Femur (tissue), 1 donor: ENCODE results near the gene NAPB.

Experiments
- DNase-seq: peaks from one replicate; pipeline ENCODE4 v3.0.0-alpha.2; 2017

NAPB gene

DNA sequence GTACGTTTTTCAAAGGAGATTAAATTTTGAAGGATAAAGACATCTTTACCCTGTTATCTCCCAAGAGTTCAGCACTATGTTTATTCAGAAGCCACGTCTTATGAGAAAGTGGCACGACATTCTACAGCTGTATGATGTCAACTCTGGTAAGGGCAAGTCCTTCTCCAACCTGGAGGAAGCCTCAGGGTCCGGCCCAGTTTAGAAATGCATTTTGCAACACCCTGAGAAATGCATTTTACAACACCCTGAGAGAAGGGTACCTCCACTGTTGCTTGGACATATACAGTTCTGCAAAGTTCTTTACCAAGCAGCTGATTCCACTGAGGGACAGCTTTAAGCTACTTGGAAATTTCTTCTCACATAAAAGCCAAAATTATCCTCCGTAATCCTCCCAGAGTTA lies 17.5 kb downstream of the NAPB start:
- DNase-seq = no peak

- no peak for DNase-seq
Measured at GRCh38 chr20:23401051-23401450, 20.2 kb downstream of the NAPB start.

DNA sequence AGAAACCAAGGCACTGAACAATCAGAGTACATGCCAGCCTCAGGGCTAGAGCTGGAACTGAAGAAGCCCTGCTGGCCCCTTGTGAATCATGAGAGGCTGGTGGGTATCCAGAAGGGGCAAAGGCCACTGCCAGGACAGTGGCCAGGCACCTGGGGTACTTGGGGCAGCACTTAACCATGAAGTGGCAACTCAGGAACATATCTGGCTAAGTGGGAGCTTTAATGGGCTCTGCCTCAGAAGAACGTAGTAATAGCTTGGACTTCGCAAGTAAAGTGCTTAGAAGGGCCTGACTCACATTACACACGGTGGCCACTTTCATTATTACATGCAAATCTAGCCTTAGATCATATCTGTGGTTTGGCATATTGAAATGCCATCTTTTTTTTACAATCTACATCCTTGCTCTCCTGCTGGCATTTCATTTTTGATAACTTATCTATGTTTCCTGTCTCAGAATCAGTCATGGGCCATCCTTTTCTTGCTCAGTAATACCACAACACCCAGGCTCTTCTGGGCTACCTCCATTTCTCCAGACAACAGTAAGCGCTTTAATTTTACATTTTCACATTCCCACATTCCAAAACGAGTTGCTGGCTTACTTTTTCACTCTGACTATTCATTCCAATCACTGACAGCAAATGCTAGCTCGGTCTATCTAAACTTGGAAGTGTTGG lies 21.6 kb downstream of the NAPB start:
- no peak for DNase-seq

DNA sequence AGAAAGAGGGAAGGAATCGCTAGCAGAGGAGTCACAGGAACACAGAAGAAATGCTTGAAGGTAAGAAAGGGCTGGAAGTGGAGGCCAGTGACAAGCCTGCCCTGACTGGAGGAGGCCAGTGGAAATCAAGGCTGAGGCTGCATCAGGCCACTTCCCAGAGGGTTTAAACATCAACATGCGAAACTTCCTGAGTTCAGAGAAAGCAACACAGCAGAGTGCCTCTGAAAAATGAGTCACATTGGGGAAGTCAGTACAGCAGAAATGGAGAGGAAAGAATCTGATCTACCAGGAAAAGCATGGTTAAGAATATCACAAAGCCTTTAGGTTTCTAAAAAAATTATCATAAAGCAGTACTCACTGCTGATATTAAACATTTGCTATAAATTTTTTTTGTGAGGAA lies 23.3 kb downstream of the NAPB start:
- DNase-seq = no peak

GRCh38 chr20:23396950-23397627 lies 24.2 kb downstream of the NAPB start:
- DNase-seq = no peak

GRCh38 chr20:23393996-23394775 lies 27.1 kb downstream of the NAPB start:
- no peak for DNase-seq

DNA sequence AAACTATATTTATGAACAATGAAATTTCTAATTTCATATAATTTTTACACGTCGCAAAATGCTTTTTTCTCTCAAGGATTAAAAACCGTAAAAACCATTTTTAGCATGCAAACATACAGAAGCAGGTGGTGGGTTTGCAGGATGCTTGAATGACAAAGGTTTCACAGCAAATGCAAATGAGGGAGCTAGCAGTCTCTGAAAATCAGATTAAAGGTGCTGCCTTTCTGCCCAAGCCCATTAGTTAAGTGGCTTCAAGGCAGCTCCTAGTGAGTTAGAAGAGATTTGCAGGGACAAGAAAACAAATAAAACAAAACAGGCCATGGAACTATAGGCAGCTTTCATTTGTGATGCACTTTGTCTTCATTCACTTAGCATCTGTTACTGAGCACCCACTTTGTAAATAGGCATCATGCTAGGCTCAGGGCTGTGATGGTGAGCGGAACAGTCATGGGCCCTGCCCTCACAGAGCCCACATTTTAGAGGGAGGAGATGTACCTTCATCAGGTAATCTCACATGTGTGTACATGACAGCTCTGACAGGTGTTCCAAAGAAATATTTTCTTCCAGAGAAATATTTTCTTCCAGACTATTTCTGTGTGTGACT lies 29.5 kb downstream of the NAPB start:
- DNase-seq = no peak

- no peak for DNase-seq
Measured at GRCh38 chr20:23390091-23390774, 31.1 kb downstream of the NAPB start.

DNA sequence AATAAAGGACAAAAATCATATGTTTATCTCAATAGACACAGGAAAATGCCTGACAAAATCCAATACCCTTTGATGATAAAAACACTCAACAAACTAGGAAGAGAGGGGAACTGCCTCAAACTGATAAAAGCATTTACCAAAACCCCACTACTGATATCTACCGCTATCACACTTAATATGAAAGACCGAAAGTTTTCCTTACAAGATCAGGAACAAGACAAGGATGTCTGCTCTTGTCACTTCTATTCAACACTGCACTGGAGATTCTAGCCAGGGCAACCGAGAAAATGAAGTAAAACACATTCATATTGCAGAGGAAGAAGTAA lies 34.2 kb downstream of the NAPB start:
- no peak for DNase-seq

DNA sequence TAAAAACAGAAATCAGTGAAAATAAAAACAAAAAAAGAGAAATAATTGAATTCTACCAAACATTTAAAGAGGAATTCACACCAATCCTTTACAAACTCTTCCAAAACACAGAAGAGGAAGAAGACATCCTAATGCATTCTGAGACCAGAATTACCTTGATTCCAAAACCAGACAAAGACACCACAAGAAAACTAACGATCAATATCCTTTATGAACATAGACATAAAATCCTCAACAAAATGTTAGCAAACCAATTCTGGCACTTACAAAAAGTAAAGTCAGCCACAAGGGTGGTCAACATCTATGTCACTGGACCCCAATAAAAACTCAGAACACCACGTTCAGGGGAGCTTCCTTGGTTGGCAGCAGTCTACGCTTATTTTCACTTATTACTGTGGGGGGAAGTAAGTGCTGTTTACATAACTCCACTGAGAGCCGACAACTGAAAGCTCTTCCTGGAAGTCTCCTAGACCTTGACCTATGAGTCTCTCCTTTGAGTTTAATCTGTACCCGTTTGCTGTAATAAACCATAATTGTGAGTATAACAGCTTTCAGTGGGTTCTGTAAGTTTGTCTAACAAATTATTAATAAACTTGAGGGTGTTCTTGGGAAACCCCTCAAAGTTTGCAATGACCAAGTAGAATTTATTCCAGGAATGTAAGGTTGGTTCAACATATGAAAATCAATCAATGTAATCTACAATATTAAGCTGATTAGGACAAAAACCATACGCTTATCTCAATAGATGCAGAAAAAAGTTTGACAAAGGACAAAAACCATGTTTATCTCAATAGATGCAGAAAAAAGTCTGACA lies 34.8 kb downstream of the NAPB start:
- no peak for DNase-seq

GRCh38 chr20:23381876-23382275 lies 39.4 kb downstream of the NAPB start:
- DNase-seq = no peak

- no peak for DNase-seq
Measured at GRCh38 chr20:23379772-23380171, 41.5 kb downstream of the NAPB start.

GRCh38 chr20:23375827-23376226 lies 45.5 kb downstream of the NAPB start:
- no peak for DNase-seq

DNA sequence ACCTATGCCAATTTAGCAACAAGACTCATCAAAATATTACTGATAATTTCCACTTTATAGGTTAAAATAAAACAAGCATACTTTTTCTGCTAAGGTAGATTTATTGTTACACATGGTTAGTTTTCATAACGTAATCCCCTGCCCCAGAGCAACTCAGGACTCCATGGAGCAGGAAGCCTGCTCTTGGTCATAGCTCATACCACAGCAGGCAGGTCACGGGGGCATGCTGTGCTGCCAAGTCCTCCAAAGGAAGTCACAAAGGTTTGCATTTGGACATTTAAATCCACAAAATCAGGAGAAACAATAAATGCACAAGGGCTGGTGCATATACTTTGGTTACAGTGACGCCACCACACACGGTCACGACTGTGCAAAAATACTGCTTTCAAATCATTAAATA lies 46.8 kb downstream of the NAPB start:
- no peak for DNase-seq

DNA sequence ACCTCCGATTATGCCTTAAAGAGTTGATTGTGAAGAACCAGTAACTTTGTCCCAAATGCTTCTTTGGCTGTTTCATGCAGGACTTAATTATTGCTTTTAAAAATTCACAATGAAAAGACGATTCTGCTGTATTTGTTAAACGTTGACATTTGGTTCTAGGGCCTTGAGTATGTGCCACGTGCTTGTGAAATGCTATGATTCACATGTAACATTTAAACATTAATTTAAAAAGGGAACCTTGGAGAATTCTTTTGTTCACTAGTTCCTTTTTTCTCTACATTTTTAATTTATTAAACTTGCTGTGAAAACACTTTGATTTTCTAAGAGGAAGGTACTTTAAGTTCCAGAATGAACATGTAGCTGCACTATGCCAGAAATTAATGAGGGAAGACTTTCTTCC lies 49.8 kb downstream of the NAPB start:
- DNase-seq = no peak

- DNase-seq = no peak
Measured at GRCh38 chr20:23370873-23371272, 50.4 kb downstream of the NAPB start.

DNA sequence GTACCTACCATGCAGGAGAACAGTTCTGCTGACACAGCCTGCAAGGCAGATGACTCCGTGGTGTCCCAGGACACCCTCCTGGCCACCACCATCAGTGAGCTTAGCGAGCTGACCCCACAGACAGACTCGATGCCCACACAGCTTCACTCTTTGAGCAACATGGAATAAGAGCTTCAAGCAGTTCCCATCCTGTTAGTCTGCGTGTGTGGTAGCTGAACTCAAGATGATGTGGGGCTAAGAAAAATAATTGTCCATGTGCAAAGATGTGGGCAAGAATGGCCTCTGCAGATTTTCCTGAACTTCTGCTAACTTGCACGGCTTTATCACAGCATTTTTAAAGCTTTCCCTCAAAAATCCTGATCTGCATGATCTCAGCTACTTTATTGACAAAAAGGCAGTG lies 51.0 kb downstream of the NAPB start:
- DNase-seq = no peak

DNA sequence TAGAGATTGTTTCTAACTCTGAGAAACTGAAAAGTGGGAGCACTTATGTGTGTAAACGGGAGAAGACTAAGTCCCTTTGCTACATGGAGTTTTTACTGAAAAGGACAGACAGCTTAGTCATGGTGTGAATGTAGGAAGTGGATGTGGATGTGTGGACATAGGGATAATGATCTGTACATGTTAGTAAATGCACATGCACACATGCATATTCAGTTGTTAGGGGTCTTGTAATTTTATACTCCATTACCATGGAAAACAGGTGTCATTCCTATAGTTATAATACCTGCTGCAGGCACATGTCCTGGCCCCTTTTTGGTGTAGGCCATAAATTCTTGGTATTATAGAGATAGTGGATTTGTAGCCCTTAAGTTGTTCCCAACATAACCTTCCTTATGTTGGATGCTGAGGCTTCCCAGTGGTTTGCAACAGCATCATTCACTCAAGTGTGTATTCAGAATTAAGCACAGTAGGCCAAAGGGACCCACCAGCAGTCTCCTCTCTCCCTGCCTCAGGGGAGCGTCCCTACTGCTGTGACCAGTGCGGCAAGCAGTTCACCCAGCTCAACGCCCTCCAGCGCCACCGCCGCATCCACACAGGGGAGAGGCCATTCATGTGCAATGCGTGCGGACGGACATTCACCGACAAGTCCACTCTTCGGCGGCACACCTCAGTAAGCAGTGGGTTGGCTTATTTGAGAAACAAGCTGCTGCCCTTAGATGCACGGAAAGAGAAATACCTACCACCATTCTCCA lies 52.0 kb downstream of the NAPB start:
- no peak for DNase-seq

DNA sequence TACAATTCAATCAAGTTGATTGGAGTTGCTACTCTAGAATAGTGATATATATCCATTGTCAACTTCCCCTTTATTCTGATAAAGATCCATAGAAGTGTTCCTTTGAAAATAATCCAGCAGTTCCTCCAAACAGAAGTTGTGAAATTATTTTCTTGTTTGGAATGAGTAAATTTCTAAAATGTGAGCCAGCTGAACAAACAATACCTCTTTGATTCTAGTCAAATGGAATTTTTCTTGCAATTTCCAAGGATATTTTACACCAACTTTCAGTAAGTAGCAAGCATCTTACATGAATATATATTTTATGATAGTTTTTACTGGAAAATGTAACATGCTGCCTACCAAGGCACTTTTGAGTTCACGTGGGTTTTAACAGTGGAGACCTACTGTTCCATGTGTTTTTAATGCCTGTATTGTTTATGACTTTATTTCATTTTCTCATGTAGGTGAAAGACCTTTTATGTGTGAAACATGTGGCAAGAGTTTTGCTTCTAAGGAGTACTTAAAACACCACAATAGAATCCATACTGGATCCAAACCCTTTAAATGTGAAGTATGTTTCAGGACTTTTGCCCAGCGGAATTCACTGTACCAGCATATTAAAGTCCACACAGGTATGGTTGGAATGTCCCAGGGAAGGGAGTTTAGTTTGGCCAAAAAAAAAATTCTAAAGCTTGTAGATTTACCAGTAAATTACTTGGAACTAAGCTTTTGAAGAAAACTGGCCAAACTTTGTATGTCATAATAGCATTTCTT lies 52.8 kb downstream of the NAPB start:
- DNase-seq = no peak

DNA sequence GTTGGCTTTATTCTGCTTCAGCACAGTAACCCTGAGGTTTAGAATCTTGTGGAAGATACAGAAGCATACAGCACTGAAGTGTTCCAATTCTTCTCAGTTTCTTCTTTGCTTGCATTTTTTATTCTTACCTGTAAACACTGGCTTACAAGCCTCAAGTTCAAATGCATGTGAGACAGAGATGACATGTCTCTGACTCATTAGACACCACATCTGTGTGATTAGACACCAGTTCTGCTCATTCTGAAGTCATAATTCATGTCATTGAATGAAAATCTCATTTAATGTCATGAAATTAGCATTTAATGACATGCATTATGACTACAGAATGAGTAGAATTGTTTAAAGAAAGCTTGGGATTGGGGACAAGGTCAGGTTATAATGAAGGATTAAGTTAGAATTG lies 53.5 kb downstream of the NAPB start:
- DNase-seq = no peak

DNA sequence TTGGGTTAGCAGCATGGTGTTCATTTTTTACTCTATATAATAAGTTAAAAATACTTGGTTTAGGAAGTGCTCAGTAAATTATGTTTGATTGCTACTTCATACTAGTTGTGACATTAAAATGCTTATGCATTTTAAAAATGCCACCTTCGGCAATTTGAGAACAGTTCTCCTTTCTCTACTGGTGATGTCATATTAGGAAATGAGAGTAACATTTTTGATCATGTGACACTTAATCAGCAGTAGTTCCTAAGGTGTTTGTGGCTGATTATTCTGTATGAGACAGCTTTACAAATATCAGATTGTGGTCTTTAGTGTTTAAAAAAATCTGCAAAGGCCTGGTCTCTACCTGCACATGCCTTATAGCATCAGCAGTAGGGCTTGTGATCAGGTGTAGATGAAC lies 54.9 kb downstream of the NAPB start:
- DNase-seq = no peak
